A549 (cell line): ENCODE measurements around the gene ZNF331.

Source experiments
- CHD4 ChIP-seq: fragments of 200-600 bp; sonication (generic); IDR thresholded peaks from 2 replicates; pipeline ENCODE4 v1.6.1; 2016; ENCODE audit warnings: antibody characterized with exemption, mild to moderate bottlenecking, borderline replicate concordance
- ESRRA ChIP-seq: fragments of 150-350 bp; IDR thresholded peaks from 2 replicates; pipeline ENCODE4 v1.6.1; 2014; ENCODE audit warnings: mild to moderate bottlenecking, low read length, borderline replicate concordance
- JUN ChIP-seq, 2 experiments: fragments of >200 bp; sonication (Bioruptor Twin); formaldehyde crosslinking; IDR thresholded peaks; 2 replicates in 1 of 2; 3 replicates in 1 of 2; pipeline ENCODE4 v1.6.1; 2016 to 2017
- TF ChIP-seq, protein P1 (sequence below): fragments of >200 bp; sonication (Bioruptor Twin); formaldehyde crosslinking; IDR thresholded peaks from 3 replicates; pipeline ENCODE4 v1.5.1; 2016

DNA sequence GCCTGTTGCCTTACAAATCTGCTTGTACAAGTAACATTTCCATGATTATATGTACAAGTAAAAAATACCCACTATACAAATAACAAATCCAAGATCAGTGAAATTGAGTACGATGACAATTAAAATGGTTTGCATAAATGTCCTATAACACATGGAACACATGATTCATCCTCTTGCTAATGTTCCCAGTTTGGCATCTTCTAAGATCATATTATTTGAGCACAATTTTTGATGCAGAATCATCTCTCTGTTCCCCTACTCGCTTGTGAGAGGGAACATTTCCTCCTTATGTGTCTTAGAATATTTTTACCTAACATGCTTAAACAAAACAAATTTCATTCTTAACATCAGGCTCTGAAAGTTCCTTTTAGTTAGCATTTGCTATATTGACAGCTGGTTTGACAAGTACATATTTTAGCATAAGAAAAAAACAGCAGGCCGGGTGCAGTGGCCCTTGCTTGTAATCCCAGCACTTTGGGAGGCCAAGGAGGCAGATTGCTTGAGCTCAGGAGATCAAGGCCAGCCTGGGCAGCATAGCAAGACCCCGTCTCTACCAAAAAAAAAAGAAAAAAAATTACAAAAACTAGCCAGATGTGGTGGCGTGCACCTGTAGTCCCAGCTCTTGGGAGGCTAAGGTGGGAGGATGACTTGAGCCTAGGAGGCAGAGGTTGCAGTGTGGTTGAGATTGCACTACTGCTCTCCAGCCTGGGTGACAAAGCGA lies 14.2 kb downstream of the ZNF331 start:
- TF ChIP-seq ESRRA (no peak), CHD4 (no peak), JUN (IDR thresholded peaks at IDR 0.05) (no peak)
- TF ChIP-seq, protein P1, sequence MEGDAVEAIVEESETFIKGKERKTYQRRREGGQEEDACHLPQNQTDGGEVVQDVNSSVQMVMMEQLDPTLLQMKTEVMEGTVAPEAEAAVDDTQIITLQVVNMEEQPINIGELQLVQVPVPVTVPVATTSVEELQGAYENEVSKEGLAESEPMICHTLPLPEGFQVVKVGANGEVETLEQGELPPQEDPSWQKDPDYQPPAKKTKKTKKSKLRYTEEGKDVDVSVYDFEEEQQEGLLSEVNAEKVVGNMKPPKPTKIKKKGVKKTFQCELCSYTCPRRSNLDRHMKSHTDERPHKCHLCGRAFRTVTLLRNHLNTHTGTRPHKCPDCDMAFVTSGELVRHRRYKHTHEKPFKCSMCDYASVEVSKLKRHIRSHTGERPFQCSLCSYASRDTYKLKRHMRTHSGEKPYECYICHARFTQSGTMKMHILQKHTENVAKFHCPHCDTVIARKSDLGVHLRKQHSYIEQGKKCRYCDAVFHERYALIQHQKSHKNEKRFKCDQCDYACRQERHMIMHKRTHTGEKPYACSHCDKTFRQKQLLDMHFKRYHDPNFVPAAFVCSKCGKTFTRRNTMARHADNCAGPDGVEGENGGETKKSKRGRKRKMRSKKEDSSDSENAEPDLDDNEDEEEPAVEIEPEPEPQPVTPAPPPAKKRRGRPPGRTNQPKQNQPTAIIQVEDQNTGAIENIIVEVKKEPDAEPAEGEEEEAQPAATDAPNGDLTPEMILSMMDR, result no peak
